ENCODE results near the gene TNFSF13.

GRCh38 chr17:7573324-7574080 lies 15.0 kb downstream of the TNFSF13 start:
- TF ChIP-seq CTCF (optimal IDR thresholded peaks at IDR 0.05 in 1 of 3, IDR thresholded peaks at IDR 0.05 in 1 of 3, conservative IDR thresholded peaks at IDR 0.05 in 1 of 3; ENCODE audit: extremely low read depth in 1 of 3, insufficient read depth in 2 of 3, low read length in 3 of 3) (peak in 1 of 3 experiments; percentile 7), EZH2 (IDR thresholded peaks at IDR 0.05; ENCODE audit: low read length) (no peak)
